Sigmoid colon (tissue), 7 donors: Measurements from ENCODE around the gene TMED3. TPM values are rescaled to one million over a fixed set of nuclear protein-coding genes. Genes with fewer than 3 reads are reported as not detected.

Source experiments
- DNase-seq: peaks from one replicate; pipeline ENCODE4 v3.0.0-alpha.2; 2019
- H3K27ac ChIP-seq, 4 donors: fragments of 200-600 bp; sonication (generic); one replicate each; pipeline ENCODE4 v1.5.1; 2016 to 2019; ENCODE audit warnings: mild to moderate bottlenecking in 1 of 4
- H3K27me3 ChIP-seq, 3 donors: fragments of 200-600 bp; sonication (generic); one replicate each; pipeline ENCODE4 v1.5.1; 2019; ENCODE audit warnings: mild to moderate bottlenecking in 1 of 3
- H3K36me3 ChIP-seq, 4 donors: fragments of 200-600 bp; sonication (generic); one replicate each; pipeline ENCODE4 v1.5.1; 2016 to 2019
- H3K4me1 ChIP-seq, 4 donors: fragments of 200-600 bp; sonication (generic); one replicate each; pipeline ENCODE4 v1.5.1; 2017 to 2019
- H3K4me3 ChIP-seq, 4 donors: fragments of 200-600 bp; sonication (generic); one replicate each; pipeline ENCODE4 v1.5.1; 2017 to 2019; ENCODE audit warnings: mild to moderate bottlenecking in 2 of 4, moderate library complexity in 1 of 4
- H3K9me3 ChIP-seq, 4 donors: fragments of 200-600 bp in 3 of 4; sonication (generic) in 3 of 4; one replicate each; pipeline versions ENCODE4 v1.5.1 to v1.6.1; 2013 to 2019
- CTCF ChIP-seq, 4 experiments: fragments of 450-650 bp in 3 of 4; fragments of 200-600 bp in 1 of 4; IDR thresholded peaks; one replicate each; pipeline ENCODE4 v1.5.1; 2016 to 2019; ENCODE audit warnings: antibody characterized with exemption in 4 of 4, mild to moderate bottlenecking in 3 of 4, moderate library complexity in 2 of 4
- EP300 ChIP-seq, 4 donors: sonication (generic); formaldehyde crosslinking; IDR thresholded peaks; one replicate each; pipeline ENCODE4 v1.6.1; 2017; ENCODE audit warnings: antibody characterized with exemption in 4 of 4
- POLR2A ChIP-seq, 2 donors: fragments of 450-650 bp; IDR thresholded peaks; one replicate each; pipeline ENCODE4 v1.6.1; 2016; ENCODE audit warnings: antibody characterized with exemption in 2 of 2, mild to moderate bottlenecking in 2 of 2, moderate library complexity in 2 of 2
- POLR2AphosphoS5 ChIP-seq, 4 donors: sonication (generic); formaldehyde crosslinking; IDR thresholded peaks; one replicate each; pipeline ENCODE4 v1.6.1; 2017; ENCODE audit warnings: antibody characterized with exemption in 4 of 4
- WGBS, 2 donors: extraction: QIAGEN DNeasy Blood & Tissue Kit; methylation state at CpG; one replicate each; pipeline ENCODE4 v1.1.7; 2013; 5-methylcytosine and 5-hydroxymethylcytosine counted together
- intact Hi-C: fragments of 100-400 bp; cut with DNase I; formaldehyde crosslinking; loops from one replicate; pipeline ENCODE4 v1.15.1; 2023
- polyA plus RNA-seq, 3 donors: library from polyadenylated mRNA; stranded (reverse); fragments of 200-250 nt; gene quantifications; one replicate each; pipeline ENCODE4 v1.2.3, GENCODE V29; 2013
- total RNA-seq, 4 donors: library from RNA; depleted of rRNA; stranded (reverse); fragments of >200 nt; gene quantifications; one replicate each; pipeline ENCODE4 v1.1.0, GENCODE V29; 2016
- donor health status: healthy with polysubstance abuse.
- donor health status: Bipolar disorder and iron deficiency.
- donor health status: healthy.

The TMED3 gene
- total and polyA plus RNA-seq, 7 donors: 29.6 to 107 (median 40.7) TPM

GRCh38 chr15:79322945-79323344 is 12.0 kb downstream of the TMED3 start:
- Histone ChIP-seq H3K9me3 (no peaks in the 10 kb centered on the region), H3K27me3 (no peaks in the 10 kb centered on the region), H3K27ac (no peak overlapping the region), H3K36me3 (peaks cover 0 to 54% (median 9%) of the 10 kb centered on the region in 4 donors), H3K4me1 (no peaks in the 10 kb centered on the region), H3K4me3 (no peak overlapping the region)
- intact Hi-C loops: no loop called here
- TF ChIP-seq EP300 (IDR thresholded peaks at IDR 0.05) (no peak), POLR2AphosphoS5 (IDR thresholded peaks at IDR 0.05) (no peak), CTCF (IDR thresholded peaks at IDR 0.05) (no peak), POLR2A (IDR thresholded peaks at IDR 0.05) (no peak)
- WGBS, 2 donors: 81 to 91% methylated on average over 6 of the region's 6 CpGs
- no peak for DNase-seq

DNA sequence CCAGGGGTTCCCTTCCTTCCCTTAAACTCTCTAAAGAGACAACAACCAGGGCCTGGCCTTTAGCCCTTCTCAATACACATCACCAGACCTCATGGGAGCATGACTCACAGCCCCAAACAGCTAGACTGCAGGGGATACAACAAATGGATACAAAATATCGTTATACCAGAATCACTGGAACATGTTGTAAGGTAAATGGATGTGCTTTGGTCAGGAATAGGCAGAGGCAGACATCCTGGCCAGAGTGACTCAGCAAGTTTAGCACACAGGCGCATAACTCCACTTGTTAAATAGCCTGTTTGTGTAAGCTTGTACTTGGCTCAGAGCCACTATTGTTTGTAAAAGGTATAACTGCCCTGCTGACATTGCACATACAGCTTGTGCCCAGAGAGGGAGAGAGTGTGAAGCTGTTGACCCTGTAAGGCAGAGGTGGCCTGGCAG is 18.3 kb downstream of the TMED3 start:
- no peaks in the 10 kb centered on the region for H3K27me3 ChIP-seq
- DNase-seq: no peak
- no peak overlapping the region for H3K27ac ChIP-seq
- no peak overlapping the region for H3K4me3 ChIP-seq
- TF ChIP-seq POLR2AphosphoS5 (IDR thresholded peaks at IDR 0.05) (no peak), EP300 (IDR thresholded peaks at IDR 0.05) (no peak), POLR2A (IDR thresholded peaks at IDR 0.05) (no peak), CTCF (IDR thresholded peaks at IDR 0.05) (no peak)
- intact Hi-C loops: no loop called here
- 79 to 82% methylated on average over 2 of the region's 2 CpGs for WGBS, 2 donors
- H3K9me3 ChIP-seq: no peaks in the 10 kb centered on the region
- H3K4me1 ChIP-seq: no peaks in the 10 kb centered on the region
- peaks cover 0 to 7% (median 0%) of the 10 kb centered on the region in 4 donors for H3K36me3 ChIP-seq

- 43 to 74% methylated on average over 5 of the region's 5 CpGs for WGBS, 2 donors
- TF ChIP-seq EP300 (IDR thresholded peaks at IDR 0.05): no peak
- no peak for TF ChIP-seq CTCF (IDR thresholded peaks at IDR 0.05)
- no peak for TF ChIP-seq POLR2AphosphoS5 (IDR thresholded peaks at IDR 0.05)
- TF ChIP-seq POLR2A (IDR thresholded peaks at IDR 0.05): no peak
Observed at GRCh38 chr15:79332824-79333510, 22.1 kb downstream of the TMED3 start.

GRCh38 chr15:79337591-79337990 is 26.7 kb downstream of the TMED3 start:
- intact Hi-C loops: no loop called here
- 63 to 77% methylated on average over 7 of the region's 7 CpGs for WGBS, 2 donors

More at GRCh38 chr15:79332824-79333510, 22.1 kb downstream of the TMED3 start:
- no peak for DNase-seq
- Histone ChIP-seq H3K9me3 (no peaks in the 10 kb centered on the region), H3K27me3 (no peaks in the 10 kb centered on the region), H3K4me1 (no peaks in the 10 kb centered on the region), H3K4me3 (no peak overlapping the region), H3K27ac (no peak overlapping the region), H3K36me3 (no peaks in the 10 kb centered on the region)
- intact Hi-C loops: no loop called here

More at GRCh38 chr15:79337591-79337990, 26.7 kb downstream of the TMED3 start:
- no peak for DNase-seq
- H3K27ac ChIP-seq: no peak overlapping the region
- H3K4me1 ChIP-seq: peaks cover 0 to 8% (median 0%) of the 10 kb centered on the region in 4 donors
- H3K27me3 ChIP-seq: no peaks in the 10 kb centered on the region
- H3K9me3 ChIP-seq: no peaks in the 10 kb centered on the region
- H3K4me3 ChIP-seq: no peak overlapping the region
- no peaks in the 10 kb centered on the region for H3K36me3 ChIP-seq
- no peak for TF ChIP-seq POLR2A (IDR thresholded peaks at IDR 0.05)
- no peak for TF ChIP-seq EP300 (IDR thresholded peaks at IDR 0.05)
- no peak for TF ChIP-seq CTCF (IDR thresholded peaks at IDR 0.05)
- no peak for TF ChIP-seq POLR2AphosphoS5 (IDR thresholded peaks at IDR 0.05)
